HFFc6 (cell line): ENCODE results near the gene ADGRV1. TPM values are rescaled to one million over a fixed set of nuclear protein-coding genes. Genes with fewer than 3 reads are reported as not detected.

Source experiments
- DNase-seq: peaks from one replicate; pipeline ENCODE4 v3.0.0-alpha.2; 2018
- H3K27ac Mint-ChIP-seq: 2 replicates; pipeline ENCODE4 v1.8.0; 2020; ENCODE audit warnings: mild to moderate bottlenecking, mixed read lengths
- H3K27me3 Mint-ChIP-seq: 2 replicates; pipeline ENCODE4 v1.8.0; 2021; ENCODE audit warnings: mild to moderate bottlenecking, moderate library complexity, mixed read lengths; ENCODE audit not compliant: insufficient read depth
- H3K36me3 Mint-ChIP-seq: 2 replicates; pipeline ENCODE4 v1.8.0; 2021; ENCODE audit warnings: low read depth, mixed read lengths
- H3K4me1 Mint-ChIP-seq: 2 replicates; pipeline ENCODE4 v1.8.0; 2020; ENCODE audit warnings: low read depth, mixed read lengths
- H3K4me3 Mint-ChIP-seq: 2 replicates; pipeline ENCODE4 v1.8.0; 2020; ENCODE audit warnings: mild to moderate bottlenecking, moderate library complexity, mixed read lengths
- H3K9me3 Mint-ChIP-seq: 2 replicates; pipeline ENCODE4 v1.8.0; 2020; ENCODE audit warnings: mild to moderate bottlenecking, mixed read lengths
- total RNA-seq, 6 experiments: library from RNA; stranded (reverse); fragmentation: NEBNext Ultra II Directional; extraction: Animal tissue kit (Norgen Biotek cat#: 25700); gene quantifications; 2 replicates in 1 of 6; 3 replicates in 5 of 6; pipeline ENCODE4 v1.2.3, GENCODE V29; 2021
- TF ChIP-seq, protein P1 (sequence below): fragments of 200-600 bp; sonication (generic); IDR thresholded peaks from 2 replicates; pipeline ENCODE4 v1.5.0; 2021; ENCODE audit warnings: antibody characterized with exemption, mild to moderate bottlenecking

The ADGRV1 gene
- total RNA-seq, 6 experiments from 2014 or later, result not detected

DNA sequence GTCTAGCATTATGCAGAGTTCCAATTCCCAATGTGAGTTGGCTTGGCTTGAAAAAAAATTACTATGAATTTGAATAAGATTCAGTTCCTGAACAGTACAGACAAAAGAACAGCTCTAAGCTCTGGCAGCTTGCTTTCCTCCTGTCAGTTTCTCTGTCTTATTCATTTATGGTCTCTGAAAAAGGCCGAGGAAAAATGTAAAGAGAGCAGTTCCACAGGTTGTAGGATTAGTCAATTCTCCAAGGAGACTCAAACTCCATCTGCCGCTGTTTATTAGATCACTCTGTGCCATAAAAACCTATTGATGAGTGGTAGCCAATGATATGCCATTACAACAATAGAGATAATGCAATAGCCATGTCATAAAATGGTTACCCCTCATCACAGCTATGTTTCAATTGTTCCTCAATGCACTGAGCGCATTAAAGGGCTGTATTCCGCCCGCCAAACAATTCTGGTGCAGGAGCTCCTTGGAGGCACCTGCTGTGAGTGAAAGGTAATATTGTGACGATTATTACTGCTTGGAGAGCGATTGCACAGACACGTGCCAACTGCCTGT lies 636.3 kb downstream of the ADGRV1 start:
- Mint-ChIP-seq H3K4me3 (no peak overlapping the region), H3K27ac (no peak overlapping the region), H3K4me1 (peaks cover 11% of the 10 kb centered on the region), H3K36me3 (no peaks in the 10 kb centered on the region), H3K9me3 (no peaks in the 10 kb centered on the region), H3K27me3 (peaks cover 4% of the 10 kb centered on the region; the same call in 1 of the 2 replicates)
- DNase-seq, result no peak
- TF ChIP-seq, protein P1, sequence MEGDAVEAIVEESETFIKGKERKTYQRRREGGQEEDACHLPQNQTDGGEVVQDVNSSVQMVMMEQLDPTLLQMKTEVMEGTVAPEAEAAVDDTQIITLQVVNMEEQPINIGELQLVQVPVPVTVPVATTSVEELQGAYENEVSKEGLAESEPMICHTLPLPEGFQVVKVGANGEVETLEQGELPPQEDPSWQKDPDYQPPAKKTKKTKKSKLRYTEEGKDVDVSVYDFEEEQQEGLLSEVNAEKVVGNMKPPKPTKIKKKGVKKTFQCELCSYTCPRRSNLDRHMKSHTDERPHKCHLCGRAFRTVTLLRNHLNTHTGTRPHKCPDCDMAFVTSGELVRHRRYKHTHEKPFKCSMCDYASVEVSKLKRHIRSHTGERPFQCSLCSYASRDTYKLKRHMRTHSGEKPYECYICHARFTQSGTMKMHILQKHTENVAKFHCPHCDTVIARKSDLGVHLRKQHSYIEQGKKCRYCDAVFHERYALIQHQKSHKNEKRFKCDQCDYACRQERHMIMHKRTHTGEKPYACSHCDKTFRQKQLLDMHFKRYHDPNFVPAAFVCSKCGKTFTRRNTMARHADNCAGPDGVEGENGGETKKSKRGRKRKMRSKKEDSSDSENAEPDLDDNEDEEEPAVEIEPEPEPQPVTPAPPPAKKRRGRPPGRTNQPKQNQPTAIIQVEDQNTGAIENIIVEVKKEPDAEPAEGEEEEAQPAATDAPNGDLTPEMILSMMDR, result no peak

DNA sequence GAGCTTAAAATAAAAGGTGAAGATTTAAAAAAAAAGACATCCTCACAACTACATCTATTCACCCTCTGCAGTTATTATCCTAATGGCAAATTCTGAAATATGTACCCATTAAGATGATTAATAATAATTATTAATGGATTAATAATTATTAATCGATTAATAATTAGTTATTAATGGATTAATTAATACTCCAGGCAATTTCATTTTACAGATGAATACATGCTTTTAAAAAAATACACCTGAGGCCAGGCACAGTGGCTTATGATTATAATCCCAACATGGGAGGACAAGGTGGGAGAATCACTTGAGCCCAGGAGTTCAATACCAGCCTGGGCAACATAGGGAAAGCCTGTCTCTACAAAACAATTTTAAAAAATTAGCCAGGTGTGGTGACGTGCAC lies 642.1 kb downstream of the ADGRV1 start:
- Mint-ChIP-seq H3K27ac (no peak overlapping the region), H3K4me1 (no peaks in the 10 kb centered on the region), H3K36me3 (no peaks in the 10 kb centered on the region), H3K9me3 (no peaks in the 10 kb centered on the region), H3K27me3 (peaks cover 4% of the 10 kb centered on the region; the same call in 1 of the 2 replicates), H3K4me3 (no peak overlapping the region)
- TF ChIP-seq, protein P1, result no peak
- no peak for DNase-seq

DNA sequence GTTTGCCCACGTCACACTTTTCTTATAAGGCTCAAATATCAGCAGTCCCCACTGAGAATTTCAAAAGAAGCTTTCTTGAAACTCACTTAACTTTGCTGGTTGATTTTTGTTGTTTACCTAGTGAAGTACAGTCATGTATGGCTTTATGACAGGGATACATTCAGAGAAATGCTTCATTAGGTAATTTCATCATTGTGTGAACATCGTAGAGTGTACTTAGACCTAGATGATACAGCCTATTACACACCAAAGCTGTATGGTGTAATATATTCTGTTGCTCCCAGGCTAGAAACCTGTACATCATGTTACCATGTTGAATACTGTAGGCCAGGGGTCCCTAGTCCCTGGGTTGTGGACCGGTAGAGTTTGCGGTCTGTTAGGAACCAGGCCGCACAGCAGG lies 647.5 kb downstream of the ADGRV1 start:
- H3K27me3 Mint-ChIP-seq, result no peaks in the 10 kb centered on the region
- no peaks in the 10 kb centered on the region for H3K9me3 Mint-ChIP-seq
- H3K4me3 Mint-ChIP-seq, result no peak overlapping the region
- TF ChIP-seq, protein P1, result no peak
- H3K4me1 Mint-ChIP-seq, result peaks cover 26% of the 10 kb centered on the region
- no peaks in the 10 kb centered on the region for H3K36me3 Mint-ChIP-seq
- H3K27ac Mint-ChIP-seq, result no peak overlapping the region
- no peak for DNase-seq

DNA sequence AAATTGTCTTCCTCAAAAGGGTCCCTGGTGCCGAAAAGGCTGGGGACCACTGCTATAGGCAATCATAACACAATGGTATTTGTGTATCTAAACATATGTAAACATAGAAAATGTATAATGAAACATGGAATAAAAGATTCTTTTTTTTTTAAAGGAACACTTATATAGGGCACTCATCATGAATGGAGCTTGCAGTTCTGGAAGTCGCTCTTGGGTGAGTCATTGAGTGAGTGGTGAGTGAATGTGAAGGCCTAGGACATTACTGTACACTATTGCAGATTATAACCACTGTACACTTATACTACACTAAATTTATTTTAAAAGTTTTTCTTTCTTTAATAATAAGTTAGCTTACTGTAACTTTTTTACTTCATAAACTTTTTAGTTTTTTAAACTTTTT lies 648.1 kb downstream of the ADGRV1 start:
- no peaks in the 10 kb centered on the region for H3K36me3 Mint-ChIP-seq
- H3K9me3 Mint-ChIP-seq, result no peaks in the 10 kb centered on the region
- DNase-seq, result peak; percentile 74
- H3K4me1 Mint-ChIP-seq, result peaks cover 26% of the 10 kb centered on the region
- H3K4me3 Mint-ChIP-seq, result no peak overlapping the region
- H3K27ac Mint-ChIP-seq, result peak overlapping the region; percentile 64
- no peaks in the 10 kb centered on the region for H3K27me3 Mint-ChIP-seq
- TF ChIP-seq, protein P1, result no peak

DNA sequence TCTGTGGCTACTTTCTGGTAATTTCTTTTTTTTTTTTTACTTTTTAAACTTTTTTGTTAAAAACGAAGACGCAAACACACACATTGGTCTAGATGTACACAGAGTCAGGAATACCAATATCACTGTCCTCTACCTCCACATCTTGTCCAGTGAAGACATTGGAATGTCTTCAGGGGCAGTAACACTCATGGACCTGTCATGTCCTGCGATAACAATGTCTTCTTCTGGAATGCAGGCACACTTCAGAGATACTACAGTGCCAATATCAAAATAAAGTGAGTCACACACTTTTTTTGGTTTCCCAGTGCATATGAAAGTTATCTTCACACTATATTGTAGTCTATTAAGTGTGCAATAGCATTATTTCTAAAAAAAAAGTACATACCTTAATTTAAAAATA lies 648.7 kb downstream of the ADGRV1 start:
- Mint-ChIP-seq H3K4me1 (peaks cover 26% of the 10 kb centered on the region), H3K4me3 (peak overlapping the region; percentile 49), H3K27me3 (no peaks in the 10 kb centered on the region), H3K9me3 (no peaks in the 10 kb centered on the region), H3K27ac (0 out of 2 replicates have a peak overlapping the region, but pooled peaks have one; percentile 43), H3K36me3 (no peaks in the 10 kb centered on the region)
- DNase-seq, result peak; percentile 41
- TF ChIP-seq, protein P1, result no peak
